GM23248 (cell line): ENCODE data around the gene C2orf81.

Source experiments
- EZH2 ChIP-seq: fragments of 200-600 bp; sonication (generic); IDR thresholded peaks from 2 replicates; pipeline ENCODE4 v1.6.1; 2018; ENCODE audit warnings: antibody characterized with exemption, mild to moderate bottlenecking; ENCODE audit not compliant: insufficient read depth, poor library complexity, severe bottlenecking
- EZH2phosphoT487 ChIP-seq: fragments of 200-600 bp; sonication (generic); IDR thresholded peaks from 2 replicates; pipeline ENCODE4 v1.6.1; 2018; ENCODE audit warnings: antibody characterized with exemption, moderate library complexity, mild to moderate bottlenecking, low read depth; ENCODE audit not compliant: insufficient read depth

DNA sequence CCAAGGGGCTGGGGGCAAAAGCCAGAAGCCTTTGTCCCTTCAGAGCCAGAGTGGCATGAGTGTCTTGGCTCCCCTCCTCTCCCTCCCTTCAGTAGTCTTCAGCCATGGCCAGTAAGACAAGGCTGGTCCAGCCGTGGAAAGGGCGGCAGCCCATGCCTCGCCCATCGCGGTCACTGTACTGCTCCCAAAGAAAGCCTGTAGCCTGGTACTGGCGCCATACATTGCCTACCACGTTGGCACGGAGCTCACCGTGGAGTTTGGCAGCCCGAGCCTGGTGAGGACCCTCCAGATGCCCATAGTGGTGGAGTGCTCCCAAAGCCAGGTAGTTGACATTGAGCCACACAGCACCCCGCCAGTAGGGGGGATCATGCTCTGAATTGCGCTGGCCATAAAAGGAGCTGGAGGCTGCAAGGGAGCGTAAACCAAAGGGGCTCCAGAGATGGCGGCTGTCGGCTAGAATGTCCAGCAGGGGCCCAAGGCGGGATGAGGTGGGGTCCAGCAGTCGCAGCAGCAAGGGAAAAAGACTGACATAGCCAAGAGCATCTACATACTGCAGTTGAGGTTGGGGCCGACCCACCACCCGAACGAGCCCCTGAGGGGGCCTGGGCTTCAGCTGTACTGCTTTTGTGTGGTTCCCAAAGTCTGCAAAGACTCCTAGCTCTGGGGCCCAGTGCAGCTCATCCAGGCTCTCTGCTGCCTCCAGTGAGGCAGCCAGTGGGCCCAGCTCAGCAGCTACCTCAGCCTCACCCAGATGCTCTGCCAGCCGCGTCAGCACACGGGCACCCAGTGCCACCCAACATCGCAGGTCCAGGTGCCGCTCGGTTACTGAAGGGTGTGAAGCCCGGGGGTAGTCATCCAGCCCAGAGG is 40.0 kb upstream of the C2orf81 start:
- TF ChIP-seq EZH2, result no peak
- TF ChIP-seq EZH2phosphoT487, result no peak
